SK-N-SH (cell line): ENCODE data around the gene RNF166. TPM values are rescaled to one million over a fixed set of nuclear protein-coding genes. Genes with fewer than 3 reads are reported as not detected.

Experiments used
- CTCF ChIA-PET: fragments of 300-600, 350-600 bp; formaldehyde crosslinking; extraction: SDS; loops from one replicate; lab custom pipeline; 2021; lab: Yijun Ruan, JAX
- POLR2A ChIA-PET: fragments of 350-600 bp; sonication (Branson Sonifier 250); formaldehyde crosslinking; extraction: SDS; loops from one replicate; lab custom pipeline; 2020; ENCODE audit warnings: antibody characterized with exemption, inconsistent platforms; lab: Yijun Ruan, JAX
- DNase-seq: peaks from one replicate; pipeline ENCODE4 v3.0.0; 2012
- H2AFZ ChIP-seq: fragments of 200-600 bp; sonication (generic); 2 replicates; pipeline ENCODE4 v1.8.1; 2016; ENCODE audit warnings: antibody characterized with exemption, mild to moderate bottlenecking, low read depth
- H3F3A ChIP-seq: fragments of 200-600 bp; sonication (generic); replicated peaks from 2 replicates; pipeline ENCODE3; 2016; ENCODE audit warnings: antibody characterized with exemption, mild to moderate bottlenecking; ENCODE audit not compliant: insufficient read depth
- H3K27ac ChIP-seq, 2 experiments: fragments of 200-500 bp in 1 of 2; fragments of 200-600 bp in 1 of 2; sonication (Bioruptor generic) in 1 of 2; sonication (generic), shearing (Covaris generic) in 1 of 2; 2 replicates each; pipeline versions ENCODE4 v1.5.1 to v1.6.1; 2014 to 2016; ENCODE audit warnings: low read depth in 2 of 2, inconsistent platforms in 1 of 2, low read length in 1 of 2, mild to moderate bottlenecking in 1 of 2, mixed read lengths in 1 of 2
- H3K27me3 ChIP-seq: fragments of 200-600 bp; sonication (generic), shearing (Covaris generic); 2 replicates; pipeline ENCODE4 v1.6.1; 2016; ENCODE audit warnings: mixed run types; ENCODE audit not compliant: insufficient read depth
- H3K36me3 ChIP-seq, 2 experiments: fragments of 200-500 bp in 1 of 2; fragments of 200-600 bp in 1 of 2; sonication (Bioruptor generic) in 1 of 2; sonication (generic) in 1 of 2; replicated peaks in 1 of 2; 2 replicates each; pipeline versions ENCODE3 to v1.5.1; 2014 to 2016; ENCODE audit warnings: low read length in 1 of 2, mild to moderate bottlenecking in 1 of 2; ENCODE audit not compliant: insufficient read depth in 2 of 2, control insufficient read depth in 1 of 2
- H3K4me1 ChIP-seq, 2 experiments: fragments of 200-500 bp in 1 of 2; fragments of 200-600 bp in 1 of 2; sonication (Bioruptor generic) in 1 of 2; sonication (generic), shearing (Covaris generic) in 1 of 2; 2 replicates each; pipeline versions ENCODE4 v1.5.1 to v1.6.1; 2014 to 2016; ENCODE audit warnings: low read depth in 1 of 2, low read length in 1 of 2, mixed run types in 1 of 2; ENCODE audit not compliant: insufficient read depth in 2 of 2, control insufficient read depth in 1 of 2
- H3K4me2 ChIP-seq: fragments of 200-600 bp; sonication (generic), shearing (Covaris generic); 2 replicates; pipeline ENCODE4 v1.6.1; 2017; ENCODE audit warnings: mixed run types
- H3K4me3 ChIP-seq, 2 experiments: fragments of 200-500 bp in 1 of 2; fragments of 200-600 bp in 1 of 2; sonication (Bioruptor generic) in 1 of 2; sonication (generic), shearing (Covaris generic) in 1 of 2; 2 replicates each; pipeline versions ENCODE4 v1.5.1 to v1.8.1; 2014 to 2016; ENCODE audit warnings: low read depth in 2 of 2, inconsistent platforms in 1 of 2, low read length in 1 of 2, mild to moderate bottlenecking in 1 of 2, mixed read lengths in 1 of 2, moderate library complexity in 1 of 2
- H3K79me2 ChIP-seq: fragments of 200-600 bp; sonication (generic); 2 replicates; pipeline ENCODE4 v1.8.1; 2017; ENCODE audit warnings: mild to moderate bottlenecking; ENCODE audit not compliant: insufficient read depth
- H3K9ac ChIP-seq: fragments of 200-600 bp; sonication (generic); 2 replicates; pipeline ENCODE4 v1.6.1; 2017; ENCODE audit warnings: mixed run types
- H3K9me2 ChIP-seq: fragments of 200-600 bp; sonication (generic); 2 replicates; pipeline ENCODE4 v1.6.1; 2017; ENCODE audit warnings: mixed run types
- H3K9me3 ChIP-seq: fragments of 200-600 bp; sonication (generic); 2 replicates; pipeline ENCODE4 v1.6.1; 2017; ENCODE audit warnings: mixed run types, mild to moderate bottlenecking, moderate library complexity
- H4K20me1 ChIP-seq: fragments of 200-600 bp; sonication (generic); 2 replicates; pipeline ENCODE4 v1.6.1; 2017; ENCODE audit warnings: mild to moderate bottlenecking, mixed run types; ENCODE audit not compliant: insufficient read depth
- EP300 ChIP-seq, 2 experiments: IDR thresholded peaks; 2 replicates each; pipeline versions ENCODE4 v1.4.0 to v1.6.1; 2012; ENCODE audit warnings: borderline replicate concordance in 1 of 2, low read depth in 1 of 2, low read length in 1 of 2
- FOSL2 ChIP-seq: IDR thresholded peaks from 2 replicates; pipeline ENCODE4 v1.4.0; 2012; ENCODE audit warnings: low read depth, mild to moderate bottlenecking, moderate library complexity, borderline replicate concordance
- FOXJ3 ChIP-seq: sonication (generic); formaldehyde crosslinking; IDR thresholded peaks from 2 replicates; pipeline ENCODE4 v1.5.1; 2020; ENCODE audit warnings: mild to moderate bottlenecking, missing genetic modification reagents
- FOXM1 ChIP-seq: IDR thresholded peaks from 2 replicates; pipeline ENCODE4 v1.4.0; 2012; ENCODE audit warnings: low read depth, mild to moderate bottlenecking
- GABPA ChIP-seq: IDR thresholded peaks from 2 replicates; pipeline ENCODE4 v1.4.0; 2012; ENCODE audit warnings: low read depth, mild to moderate bottlenecking
- GATA2 ChIP-seq: sonication (generic); formaldehyde crosslinking; IDR thresholded peaks from 2 replicates; pipeline ENCODE4 v1.5.0; 2020; ENCODE audit warnings: mild to moderate bottlenecking, missing genetic modification reagents
- MEF2A ChIP-seq: IDR thresholded peaks from 2 replicates; pipeline ENCODE4 v1.4.0; 2012; ENCODE audit warnings: low read depth, borderline replicate concordance
- RCOR1 ChIP-seq: fragments of 150-350 bp; IDR thresholded peaks from 2 replicates; pipeline ENCODE4 v1.6.1; 2017; ENCODE audit warnings: antibody characterized with exemption, low read length
- RFX5 ChIP-seq: IDR thresholded peaks from 2 replicates; pipeline ENCODE4 v1.6.1; 2012; ENCODE audit warnings: mild to moderate bottlenecking, improper control_type of control experiment, low read length
- RXRA ChIP-seq: IDR thresholded peaks from 2 replicates; pipeline ENCODE4 v1.4.0; 2012; ENCODE audit warnings: low read depth, mild to moderate bottlenecking, borderline replicate concordance
- SMC3 ChIP-seq: IDR thresholded peaks from 2 replicates; pipeline ENCODE4 v1.6.1; 2012; ENCODE audit warnings: low read depth, low read length, improper control_type of control experiment
- TAF1 ChIP-seq: IDR thresholded peaks from 2 replicates; pipeline ENCODE4 v1.6.1; 2012; ENCODE audit warnings: low read depth, mild to moderate bottlenecking, low read length, moderate library complexity, borderline replicate concordance
- TCF12 ChIP-seq: IDR thresholded peaks from 2 replicates; pipeline ENCODE4 v1.4.0; 2012
- YY1 ChIP-seq: IDR thresholded peaks from 2 replicates; pipeline ENCODE4 v1.4.0; 2012; ENCODE audit warnings: low read depth, mild to moderate bottlenecking
- WGBS: methylation state at CpG from one replicate; pipeline ENCODE4 v1.1.6; 2017; ENCODE audit warnings: low lambda C conversion rate; 5-methylcytosine and 5-hydroxymethylcytosine counted together
- polyA plus RNA-seq, 3 experiments: library from polyadenylated mRNA; depleted of rRNA; stranded (reverse); fragments of >200 nt; gene quantifications; 2 replicates each; pipeline ENCODE4 v1.2.3, GENCODE V29; 2012
- TF ChIP-seq, protein P1 (sequence below): IDR thresholded peaks from 2 replicates; pipeline ENCODE4; 2012
- TF ChIP-seq, protein P2 (sequence below): IDR thresholded peaks from 2 replicates; pipeline ENCODE4 v1.4.0; 2012; ENCODE audit warnings: low read depth, borderline replicate concordance

Gene RNF166
- polyA plus RNA-seq, 1 of the 3 experiments (the other 2 are of a cell fraction) = 17.2 TPM

- Histone ChIP-seq H3K4me3 (no peak overlapping the region), H3K9ac (no peak overlapping the region), H3K9me3 (no peaks in the 10 kb centered on the region), H3K27me3 (no peaks in the 10 kb centered on the region), H3K4me1 (peaks cover 0 to 5% of the 10 kb centered on the region in 2 experiments; a peak in 1 of 4 replicates), H4K20me1 (no peaks in the 10 kb centered on the region), H3K79me2 (peaks cover 11% of the 10 kb centered on the region), H3K9me2 (no peaks in the 10 kb centered on the region), H3K36me3 (peaks cover 0 to 8% of the 10 kb centered on the region in 2 experiments), H2AFZ (no peak overlapping the region), H3K27ac (no peak overlapping the region), H3F3A (peaks cover 4% of the 10 kb centered on the region), H3K4me2 (no peak overlapping the region)
- TF ChIP-seq TAF1 (no peak), FOXM1 (no peak), YY1 (no peak), RFX5 (no peak), TCF12 (no peak)
- TF ChIP-seq, protein P1, sequence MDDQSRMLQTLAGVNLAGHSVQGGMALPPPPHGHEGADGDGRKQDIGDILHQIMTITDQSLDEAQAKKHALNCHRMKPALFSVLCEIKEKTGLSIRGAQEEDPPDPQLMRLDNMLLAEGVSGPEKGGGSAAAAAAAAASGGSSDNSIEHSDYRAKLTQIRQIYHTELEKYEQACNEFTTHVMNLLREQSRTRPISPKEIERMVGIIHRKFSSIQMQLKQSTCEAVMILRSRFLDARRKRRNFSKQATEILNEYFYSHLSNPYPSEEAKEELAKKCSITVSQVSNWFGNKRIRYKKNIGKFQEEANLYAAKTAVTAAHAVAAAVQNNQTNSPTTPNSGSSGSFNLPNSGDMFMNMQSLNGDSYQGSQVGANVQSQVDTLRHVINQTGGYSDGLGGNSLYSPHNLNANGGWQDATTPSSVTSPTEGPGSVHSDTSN = no peak
- TF ChIP-seq, protein P2, sequence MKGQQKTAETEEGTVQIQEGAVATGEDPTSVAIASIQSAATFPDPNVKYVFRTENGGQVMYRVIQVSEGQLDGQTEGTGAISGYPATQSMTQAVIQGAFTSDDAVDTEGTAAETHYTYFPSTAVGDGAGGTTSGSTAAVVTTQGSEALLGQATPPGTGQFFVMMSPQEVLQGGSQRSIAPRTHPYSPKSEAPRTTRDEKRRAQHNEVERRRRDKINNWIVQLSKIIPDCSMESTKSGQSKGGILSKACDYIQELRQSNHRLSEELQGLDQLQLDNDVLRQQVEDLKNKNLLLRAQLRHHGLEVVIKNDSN = no peak
- CTCF ChIA-PET = no interaction called here
- DNase-seq = no peak
- 92% methylated on average over 11 of the region's 25 CpGs for WGBS
- POLR2A ChIA-PET = no interaction called here
These were observed 47.0 kb downstream of the RNF166 start for GRCh38 chr16:88659160-88659559.

DNA sequence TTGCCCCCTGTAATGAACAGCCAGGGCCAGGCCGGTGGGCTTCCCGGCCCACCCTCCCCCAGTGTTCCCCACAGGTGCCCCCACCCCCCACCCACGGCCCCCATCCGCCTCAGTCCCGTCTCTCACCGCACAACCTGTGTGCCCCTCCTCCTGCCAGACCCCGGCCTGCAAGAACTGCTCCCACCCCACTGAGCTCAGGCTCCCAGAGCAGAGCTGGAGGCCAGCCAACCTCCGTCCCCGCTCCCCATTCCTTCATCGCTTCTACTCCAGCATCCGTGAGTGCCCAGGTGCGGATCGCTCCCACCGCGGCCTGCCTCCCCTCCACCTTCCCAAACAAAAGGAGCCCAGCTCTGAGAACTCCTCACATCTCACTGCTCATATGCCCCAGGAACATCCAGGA is 47.5 kb downstream of the RNF166 start:
- 93% methylated on average over 15 of the region's 15 CpGs for WGBS
- Histone ChIP-seq H3K4me3 (no peak overlapping the region), H3K27me3 (no peaks in the 10 kb centered on the region), H3K27ac (no peak overlapping the region), H3K9me3 (no peaks in the 10 kb centered on the region), H3K9me2 (no peaks in the 10 kb centered on the region), H3K9ac (no peak overlapping the region), H3K79me2 (peaks cover 11% of the 10 kb centered on the region), H4K20me1 (no peaks in the 10 kb centered on the region), H3K4me1 (peaks cover 0 to 5% of the 10 kb centered on the region in 2 experiments; a peak in 1 of 4 replicates), H3K4me2 (no peak overlapping the region), H2AFZ (no peak overlapping the region), H3K36me3 (peaks cover 0 to 8% of the 10 kb centered on the region in 2 experiments), H3F3A (peaks cover 4% of the 10 kb centered on the region)
- TF ChIP-seq GATA2 (CRISPR knock-in tag) (no peak), SMC3 (no peak), RXRA (no peak), RCOR1 (no peak), MEF2A (no peak)
- ChIA-PET CTCF (no interaction called here), POLR2A (no interaction called here)
- no peak for DNase-seq

DNA sequence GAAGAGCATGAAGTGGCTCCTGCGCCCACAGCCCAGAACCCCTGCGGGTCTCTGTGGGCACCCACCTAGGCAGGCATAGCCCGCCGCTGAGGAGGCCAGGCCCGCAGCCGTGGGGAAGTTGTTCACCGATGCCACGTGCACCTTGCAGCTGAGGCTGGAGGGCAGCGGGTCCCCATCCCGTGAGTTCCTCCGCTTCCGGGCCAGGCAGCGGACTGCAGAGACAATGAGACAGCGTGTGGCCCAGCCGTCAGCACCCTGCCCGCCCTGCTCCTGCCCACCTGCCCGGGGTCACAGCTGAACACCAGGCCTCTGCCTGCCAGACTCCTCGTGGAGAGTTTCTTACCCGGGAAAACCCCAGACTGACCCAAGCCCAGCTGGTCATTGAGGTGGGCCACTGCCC is 48.8 kb downstream of the RNF166 start:
- H3K36me3 ChIP-seq = peaks cover 0 to 8% of the 10 kb centered on the region in 2 experiments
- no peak for TF ChIP-seq FOXJ3 (CRISPR knock-in tag)
- TF ChIP-seq GABPA = no peak
- TF ChIP-seq FOSL2 = no peak
- no peak for TF ChIP-seq SMC3
- TF ChIP-seq MEF2A = no peak
- TF ChIP-seq EP300 (IDR thresholded peaks at IDR 0.05; ENCODE audit: borderline replicate concordance in 1 of 2, low read depth in 1 of 2, low read length in 1 of 2) = no peak
- TF ChIP-seq YY1 = no peak
- H3K9me3 ChIP-seq = no peaks in the 10 kb centered on the region
- no peaks in the 10 kb centered on the region for H4K20me1 ChIP-seq
- no peak overlapping the region for H3K27ac ChIP-seq
- no peak overlapping the region for H2AFZ ChIP-seq
- peaks cover 6% of the 10 kb centered on the region for H3K79me2 ChIP-seq
- peaks cover 0 to 5% of the 10 kb centered on the region in 2 experiments; a peak in 1 of 4 replicates for H3K4me1 ChIP-seq
- 90% methylated on average over 4 of the region's 19 CpGs for WGBS
- H3K4me3 ChIP-seq = no peak overlapping the region
- peaks cover 4% of the 10 kb centered on the region for H3F3A ChIP-seq
- no peak for DNase-seq
- no peak overlapping the region for H3K9ac ChIP-seq
- no peaks in the 10 kb centered on the region for H3K9me2 ChIP-seq
- CTCF ChIA-PET = interaction anchor here (0.9 to 1.1 kb wide), 2 partner anchors 8 to 27 kb away, joined by 3 read pairs; no protein-coding TSS in a partner anchor
- no peak overlapping the region for H3K4me2 ChIP-seq
- no peaks in the 10 kb centered on the region for H3K27me3 ChIP-seq
- POLR2A ChIA-PET = no interaction called here
